H1 (cell line): ENCODE measurements around the gene RPS27A. TPM values are rescaled to one million over a fixed set of nuclear protein-coding genes. Genes with fewer than 3 reads are reported as not detected.

Experiments used
- CTCF ChIA-PET: fragments of 300-600 bp; sonication (Branson Sonifier 250); formaldehyde crosslinking; loops from one replicate; lab custom pipeline; 2021; ENCODE audit not compliant: partially characterized antibody; lab: Charles Lee
- POLR2A ChIA-PET: fragments of 300-600 bp; sonication (Branson Sonifier 250); formaldehyde crosslinking; loops from one replicate; lab custom pipeline; 2021; ENCODE audit warnings: inconsistent platforms; ENCODE audit not compliant: partially characterized antibody; lab: Charles Lee
- DNase-seq, 2 experiments: peaks; one replicate each; pipeline versions ENCODE4 v3.0.0 to v3.0.0-alpha.2; 2010 to 2022; ENCODE audit warnings: low spot score in 2 of 2, low read depth in 1 of 2, mixed read lengths in 1 of 2
- FAIRE-seq: peaks from 2 replicates; lab custom pipeline; 2011; peaks lifted over from hg19 to GRCh38; lab: Jason Lieb, UNC
- H2AFZ ChIP-seq: 2 replicates; pipeline ENCODE4 v1.8.1; 2012; ENCODE audit warnings: low read length, inconsistent platforms
- H2AK5ac ChIP-seq: 2 replicates; pipeline ENCODE4 v1.6.1; 2013; ENCODE audit warnings: low read depth, low read length
- H2BK120ac ChIP-seq: replicated peaks from 2 replicates; pipeline ENCODE3; 2013; ENCODE audit warnings: low read depth, low read length, inconsistent platforms
- H2BK12ac ChIP-seq: 2 replicates; pipeline ENCODE4 v1.6.1; 2013; ENCODE audit warnings: low read depth, low read length
- H2BK15ac ChIP-seq: 2 replicates; pipeline ENCODE4 v1.6.1; 2013; ENCODE audit warnings: low read length
- H2BK20ac ChIP-seq: 2 replicates; pipeline ENCODE4 v1.6.1; 2013; ENCODE audit warnings: low read length
- H2BK5ac ChIP-seq: 2 replicates; pipeline ENCODE4 v1.6.1; 2013; ENCODE audit warnings: low read depth, low read length
- H3K14ac ChIP-seq: 2 replicates; pipeline ENCODE4 v1.6.1; 2013; ENCODE audit warnings: inconsistent platforms; ENCODE audit not compliant: insufficient read length
- H3K18ac ChIP-seq: 2 replicates; pipeline ENCODE4 v1.6.1; 2013; ENCODE audit warnings: low read length; ENCODE audit errors: extremely low read depth
- H3K23ac ChIP-seq: 2 replicates; pipeline ENCODE4 v1.6.1; 2013; ENCODE audit warnings: inconsistent platforms; ENCODE audit not compliant: insufficient read length
- H3K23me2 ChIP-seq: 2 replicates; pipeline ENCODE4 v1.6.1; 2013; ENCODE audit warnings: low read depth, low read length
- H3K27ac ChIP-seq: 2 replicates; pipeline ENCODE4 v1.6.1; 2011; ENCODE audit warnings: low read depth, low read length, inconsistent platforms
- H3K27me3 ChIP-seq, 4 experiments: replicated peaks in 1 of 4; 1 replicate in 1 of 4; 2 replicates in 3 of 4; pipeline versions ENCODE4 v1.6.1 to v1.8.1; 2011 to 2013; ENCODE audit warnings: low read length in 3 of 4, mild to moderate bottlenecking in 3 of 4, inconsistent platforms in 2 of 4, mixed read lengths in 2 of 4, moderate library complexity in 1 of 4; ENCODE audit not compliant: control insufficient read depth in 3 of 4, insufficient read depth in 3 of 4; ENCODE audit errors: extremely low read depth in 1 of 4
- H3K36me3 ChIP-seq, 4 experiments: 2 replicates each; pipeline versions ENCODE4 v1.6.1 to v1.8.1; 2011 to 2013; ENCODE audit warnings: mild to moderate bottlenecking in 4 of 4, low read length in 3 of 4, moderate library complexity in 2 of 4, control low read depth in 1 of 4, inconsistent platforms in 1 of 4; ENCODE audit not compliant: insufficient read depth in 4 of 4, control insufficient read depth in 2 of 4
- H3K4ac ChIP-seq: replicated peaks from 2 replicates; pipeline ENCODE3; 2013; ENCODE audit warnings: low read length, low read depth, mixed read lengths, inconsistent platforms; ENCODE audit not compliant: insufficient read length
- H3K4me1 ChIP-seq, 4 experiments: replicated peaks in 1 of 4; 1 replicate in 1 of 4; 2 replicates in 3 of 4; pipeline versions ENCODE4 v1.6.1 to v1.8.1; 2011 to 2013; ENCODE audit warnings: low read length in 3 of 4, inconsistent platforms in 2 of 4, mixed read lengths in 1 of 4; ENCODE audit not compliant: insufficient read depth in 4 of 4, control insufficient read depth in 3 of 4
- H3K4me2 ChIP-seq, 2 experiments: 2 replicates each; pipeline versions ENCODE4 v1.6.1 to v1.8.1; 2011 to 2013; ENCODE audit warnings: low read depth in 2 of 2, low read length in 2 of 2, control low read depth in 1 of 2, inconsistent platforms in 1 of 2, mild to moderate bottlenecking in 1 of 2; ENCODE audit not compliant: insufficient read depth in 1 of 2
- H3K4me3 ChIP-seq, 4 experiments: fragments of 200-600, 300-600 bp in 1 of 4; sonication (generic), shearing (Covaris generic), sonication (Bioruptor Twin) in 1 of 4; 2 replicates each; pipeline versions ENCODE4 v1.5.1 to v1.8.1; 2011 to 2016; ENCODE audit warnings: low read length in 4 of 4, low read depth in 3 of 4, control low read depth in 2 of 4, inconsistent platforms in 2 of 4, mild to moderate bottlenecking in 2 of 4, mixed read lengths in 1 of 4, moderate library complexity in 1 of 4; ENCODE audit not compliant: insufficient read depth in 2 of 4; ENCODE audit errors: extremely low read depth in 1 of 4
- H3K56ac ChIP-seq: replicated peaks from 2 replicates; pipeline ENCODE3; 2013; ENCODE audit warnings: low read depth, mild to moderate bottlenecking, mixed read lengths, low read length, inconsistent platforms; ENCODE audit not compliant: insufficient read length
- H3K79me1 ChIP-seq: 2 replicates; pipeline ENCODE4 v1.6.1; 2013; ENCODE audit warnings: low read depth, low read length, control low read depth
- H3K79me2 ChIP-seq, 2 experiments: 2 replicates each; pipeline versions ENCODE4 v1.6.1 to v1.8.1; 2012 to 2013; ENCODE audit warnings: low read length in 2 of 2, mild to moderate bottlenecking in 2 of 2, inconsistent platforms in 1 of 2; ENCODE audit not compliant: insufficient read depth in 2 of 2, control insufficient read depth in 1 of 2
- H3K9ac ChIP-seq, 4 experiments: replicated peaks in 1 of 4; 1 replicate in 1 of 4; 2 replicates in 3 of 4; pipeline versions ENCODE4 v1.6.1 to v1.8.1; 2011 to 2013; ENCODE audit warnings: low read depth in 3 of 4, low read length in 3 of 4, control low read depth in 2 of 4, mild to moderate bottlenecking in 2 of 4, moderate library complexity in 2 of 4, inconsistent platforms in 1 of 4; ENCODE audit errors: extremely low read depth in 1 of 4
- H3K9me3 ChIP-seq, 2 experiments: 2 replicates each; pipeline versions ENCODE4 v1.6.1 to v1.8.1; 2012 to 2013; ENCODE audit warnings: mild to moderate bottlenecking in 2 of 2, moderate library complexity in 2 of 2, control low read depth in 1 of 2, inconsistent platforms in 1 of 2, low read depth in 1 of 2, low read length in 1 of 2, mixed read lengths in 1 of 2; ENCODE audit not compliant: insufficient read depth in 2 of 2
- H4K20me1 ChIP-seq, 2 experiments: replicated peaks in 1 of 2; 2 replicates each; pipeline versions ENCODE3 to v1.8.1; 2011 to 2013; ENCODE audit warnings: inconsistent platforms in 2 of 2, low read length in 2 of 2, mild to moderate bottlenecking in 1 of 2; ENCODE audit not compliant: insufficient read depth in 2 of 2, control insufficient read depth in 1 of 2
- H4K5ac ChIP-seq: 2 replicates; pipeline ENCODE4 v1.6.1; 2013; ENCODE audit warnings: low read length, low read depth, mixed read lengths, inconsistent platforms; ENCODE audit not compliant: insufficient read length
- H4K8ac ChIP-seq: 2 replicates; pipeline ENCODE4 v1.8.0; 2013; ENCODE audit warnings: mild to moderate bottlenecking, moderate library complexity, low read length, inconsistent platforms; ENCODE audit not compliant: insufficient read depth; ENCODE audit errors: extremely low read depth
- H4K91ac ChIP-seq: replicated peaks from 2 replicates; pipeline ENCODE3; 2013; ENCODE audit warnings: low read length, mixed read lengths, inconsistent platforms; ENCODE audit not compliant: insufficient read length
- ASH2L ChIP-seq: fragments of 200-600, 300-600 bp; sonication (generic); IDR thresholded peaks from one replicate; pipeline ENCODE4 v1.7.1; 2017; ENCODE audit warnings: low read length
- CBX5 ChIP-seq: fragments of 300-800, 300-1000 bp; sonication (generic); IDR thresholded peaks from 2 replicates; pipeline ENCODE4 v1.7.1; 2016; ENCODE audit warnings: antibody characterized with exemption, low read length, low read depth
- EP300 ChIP-seq, 2 experiments: IDR thresholded peaks; 1 replicate in 1 of 2; 2 replicates in 1 of 2; pipeline ENCODE4 v1.6.1; 2011 to 2012; ENCODE audit warnings: low read depth in 2 of 2, low read length in 2 of 2, mild to moderate bottlenecking in 2 of 2, borderline replicate concordance in 1 of 2, inconsistent platforms in 1 of 2, moderate library complexity in 1 of 2
- FOSL1 ChIP-seq: IDR thresholded peaks from 2 replicates; pipeline ENCODE4 v1.6.1; 2011; ENCODE audit warnings: mild to moderate bottlenecking, low read depth, low read length, moderate library complexity; ENCODE audit not compliant: insufficient read depth
- GTF2F1 ChIP-seq: IDR thresholded peaks from 2 replicates; pipeline ENCODE4 v1.6.1; 2012; ENCODE audit warnings: low read depth, low read length, improper control_type of control experiment, borderline replicate concordance
- JUND ChIP-seq: IDR thresholded peaks from 2 replicates; pipeline ENCODE4 v1.6.1; 2011; ENCODE audit warnings: mild to moderate bottlenecking, improper control_type of control experiment, low read length
- MAFK ChIP-seq: IDR thresholded peaks from 2 replicates; pipeline ENCODE4 v1.6.1; 2012; ENCODE audit warnings: low read depth, mild to moderate bottlenecking, improper control_type of control experiment, low read length
- NRF1 ChIP-seq: IDR thresholded peaks from 2 replicates; pipeline ENCODE4 v1.6.1; 2011; ENCODE audit warnings: mild to moderate bottlenecking, low read depth, low read length, improper control_type of control experiment
- POLR2AphosphoS5 ChIP-seq: IDR thresholded peaks from 2 replicates; pipeline ENCODE4 v1.6.1; 2011; ENCODE audit warnings: low read depth, low read length
- RFX5 ChIP-seq: IDR thresholded peaks from 2 replicates; pipeline ENCODE4 v1.6.1; 2011; ENCODE audit warnings: low read depth, low read length, improper control_type of control experiment, borderline replicate concordance
- SIN3A ChIP-seq, 2 experiments: IDR thresholded peaks in 1 of 2; conservative IDR thresholded peaks in 1 of 2; 2 replicates each; pipeline ENCODE4 v1.6.1; 2011 to 2012; ENCODE audit warnings: low read length in 2 of 2, improper control_type of control experiment in 1 of 2, low read depth in 1 of 2, mild to moderate bottlenecking in 1 of 2
- WGBS, 2 experiments: shearing (Covaris generic) in 1 of 2; methylation state at CpG; one replicate each; pipeline versions ENCODE4 v1.1.6 to v1.1.7; 2013 to 2015; ENCODE audit warnings: low lambda C conversion rate in 2 of 2, mixed read lengths in 2 of 2, inconsistent platforms in 1 of 2, low coverage in 1 of 2, missing lambda C conversion rate in 1 of 2; ENCODE audit not compliant: insufficient replicate concordance in 2 of 2, insufficient coverage in 1 of 2, insufficient read length in 1 of 2; ENCODE audit errors: extremely low coverage in 1 of 2, missing lambda C conversion rate in 1 of 2; 5-methylcytosine and 5-hydroxymethylcytosine counted together
- polyA plus RNA-seq, 7 experiments: library from polyadenylated mRNA; depleted of rRNA in 3 of 7; stranded (reverse) in 5 of 7; unstranded in 2 of 7; fragments of >200 nt in 5 of 7; fragments of 200-250 nt in 2 of 7; gene quantifications; 1 replicate in 5 of 7; 2 replicates in 1 of 7; 4 replicates in 1 of 7; pipeline versions ENCODE4 v1.2.1 to v1.2.3, GENCODE V29; 2011 to 2013; ENCODE audit warnings: missing spikeins in 2 of 7, mixed read lengths in 2 of 7
- total RNA-seq: library from RNA; stranded (reverse); fragmentation: NEBNext Ultra II Directional; extraction: Animal tissue kit (Norgen Biotek cat#: 25700); gene quantifications from 2 replicates; pipeline ENCODE4 v1.2.1, GENCODE V29; 2021

The RPS27A gene
- total and polyA plus RNA-seq, 2 of the 8 experiments (the other 6 are each of a cell fraction or from before 2014, with no cell fraction given) = 1,431 to 1,682 TPM

DNA sequence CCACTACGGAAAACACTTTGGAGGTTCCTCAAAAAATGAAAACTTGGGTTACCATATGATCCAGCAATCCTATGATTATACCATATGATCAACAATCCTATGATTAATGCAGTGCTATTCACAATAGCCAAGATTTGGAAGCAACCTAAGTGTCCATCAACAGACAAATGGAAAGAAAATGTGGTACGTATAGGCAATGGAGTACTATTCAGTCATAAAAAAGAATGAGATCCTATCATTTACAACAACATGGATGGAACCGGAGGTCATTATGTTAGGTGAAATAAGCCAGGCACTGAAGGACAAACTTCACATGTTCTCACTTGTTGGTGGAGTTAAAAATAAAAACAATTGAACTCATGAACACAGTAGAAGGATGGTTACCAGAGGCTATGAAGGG, 28.0 kb upstream of the RPS27A start:
- no peak overlapping the region for H4K8ac ChIP-seq
- no peaks in the 10 kb centered on the region for H3K27me3 ChIP-seq
- no peak overlapping the region for H3K14ac ChIP-seq
- no peak overlapping the region for H4K91ac ChIP-seq
- POLR2A ChIA-PET = no interaction called here
- H3K4me3 ChIP-seq = no peak overlapping the region
- H2BK5ac ChIP-seq = no peak overlapping the region
- no peaks in the 10 kb centered on the region; a peak in 1 of 4 replicates for H3K9me3 ChIP-seq
- no peaks in the 10 kb centered on the region for H3K79me1 ChIP-seq
- H2BK12ac ChIP-seq = no peak overlapping the region
- CTCF ChIA-PET = no interaction called here
- H2BK120ac ChIP-seq = no peak overlapping the region
- 94% methylated on average over 3 of the region's 3 CpGs; no CpG with 5 or more reads in 1 of the 2 experiments for WGBS, 2 experiments
- no peak overlapping the region for H2BK15ac ChIP-seq
- no peaks in the 10 kb centered on the region for H3K23me2 ChIP-seq
- no peak overlapping the region for H3K4me2 ChIP-seq
- H3K18ac ChIP-seq = no peak overlapping the region
- no peak overlapping the region for H3K4ac ChIP-seq
- no peak overlapping the region for H3K56ac ChIP-seq
- no peak for FAIRE-seq
- H2BK20ac ChIP-seq = no peak overlapping the region
- no peaks in the 10 kb centered on the region for H3K4me1 ChIP-seq
- no peak overlapping the region for H3K27ac ChIP-seq
- H2AFZ ChIP-seq = no peak overlapping the region
- H3K9ac ChIP-seq = no peak overlapping the region
- H3K79me2 ChIP-seq = no peaks in the 10 kb centered on the region
- no peak overlapping the region for H2AK5ac ChIP-seq
- H3K36me3 ChIP-seq = peaks cover 0 to 5% (median 0%) of the 10 kb centered on the region in 4 experiments; a peak in 1 of 8 replicates
- no peak for DNase-seq
- no peak overlapping the region for H4K5ac ChIP-seq
- H4K20me1 ChIP-seq = no peaks in the 10 kb centered on the region
- no peak overlapping the region for H3K23ac ChIP-seq
- TF ChIP-seq EP300 (IDR thresholded peaks at IDR 0.05; ENCODE audit: borderline replicate concordance in 1 of 2, low read depth in 2 of 2, low read length in 2 of 2) (no peak), FOSL1 (no peak), RFX5 (no peak), GTF2F1 (no peak), JUND (no peak), NRF1 (no peak), ASH2L (no peak), MAFK (no peak), CBX5 (no peak), POLR2AphosphoS5 (no peak), SIN3A (conservative IDR thresholded peaks at IDR 0.05 in 1 of 2, IDR thresholded peaks at IDR 0.05 in 1 of 2; ENCODE audit: low read depth in 1 of 2, low read length in 2 of 2) (no peak)
